Smooth muscle cell of bladder (primary cell): Measurements from ENCODE around the gene SLC4A8. TPM values are rescaled to one million over a fixed set of nuclear protein-coding genes. Genes with fewer than 3 reads are reported as not detected.

ENCODE experiments used
- total RNA-seq: library from RNA; depleted of rRNA; stranded (reverse); fragments of >200 nt; gene quantifications from 2 replicates; pipeline ENCODE4 v1.2.3, GENCODE V29; 2014

The SLC4A8 gene
- 0.18 and 0.28 TPM in 2 replicates for total RNA-seq

GRCh38 chr12:51424662-51425539, at the start of gene SLC4A8:
Gene SLC4A8, plus strand, starts transcription at chr12:51424831. Its CDS starts 157 bp downstream, at chr12:51424988.

DNA sequence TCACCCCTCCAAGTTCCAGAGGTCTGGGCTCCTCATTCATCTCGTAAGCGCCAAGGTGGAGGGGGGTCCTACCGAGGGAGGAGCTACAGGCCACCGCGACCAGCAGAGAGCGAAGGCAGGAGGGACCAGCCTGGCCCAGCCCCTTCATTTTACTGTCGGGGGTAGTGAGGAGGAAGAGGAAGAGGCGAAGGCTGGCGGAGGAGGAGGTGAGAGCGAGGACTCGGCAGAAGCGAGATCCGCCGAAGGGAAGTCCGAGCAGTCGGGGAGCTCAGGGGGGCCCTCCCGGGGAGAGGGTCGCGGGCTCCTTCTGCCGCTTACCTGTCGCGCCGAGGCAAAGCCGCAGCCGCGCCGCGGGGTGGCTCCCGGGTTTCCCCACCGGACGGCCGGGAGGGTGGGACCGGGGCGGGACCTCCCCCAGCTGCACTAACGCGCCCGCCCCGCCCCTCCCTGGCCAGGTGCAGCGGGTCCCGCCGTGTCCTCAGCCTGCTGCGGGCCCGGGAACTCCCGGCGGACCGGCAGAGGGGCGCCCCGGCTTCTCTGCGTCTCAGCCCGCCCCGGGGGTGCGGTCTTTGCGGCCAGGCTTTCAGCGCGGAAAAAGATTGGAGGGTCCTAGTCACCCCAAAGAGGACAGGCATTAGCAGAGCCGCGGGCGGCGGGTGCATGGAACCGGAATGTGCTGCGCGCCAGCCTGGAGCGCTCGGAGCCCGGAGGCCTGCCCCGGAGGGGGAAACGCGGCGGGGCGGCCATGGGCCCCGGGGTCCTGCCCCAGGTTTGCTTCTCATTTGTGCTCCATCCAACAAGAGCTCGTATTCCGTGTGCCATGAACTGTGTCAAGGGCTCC, 33.1 kb upstream of the SLC4A8 start, which contains the start of gene GALNT6:
TSS of gene GALNT6 (minus strand) at position 124 of the 841 bp plus-strand sequence. CDS start 11,625 bp downstream, outside the sequence.

Other genes starting within 250 kb of the SLC4A8 start
- gene POU6F1, start 206.8 kb upstream of the SLC4A8 start, total RNA-seq, result 1.1 and 1.8 TPM in 2 replicates
- 53.8 and 54.2 TPM in 2 replicates for gene DAZAP2, start 186.0 kb upstream of the SLC4A8 start, total RNA-seq
- 2.0 and 2.6 TPM in 2 replicates for gene SMAGP, start 154.4 kb upstream of the SLC4A8 start, total RNA-seq
- not detected in 2 replicates for gene BIN2, start 100.7 kb upstream of the SLC4A8 start, total RNA-seq
- gene CELA1, start 78.2 kb upstream of the SLC4A8 start, total RNA-seq, result not detected in 2 replicates
- gene GALNT6, start 33.4 kb upstream of the SLC4A8 start, total RNA-seq, result 1.4 and 1.5 TPM in 2 replicates
- 3.0 and 12.7 TPM in 2 replicates for gene SCN8A, start 166.4 kb downstream of the SLC4A8 start, total RNA-seq